Endothelial cell of umbilical vein (primary cell): ENCODE results near the gene MYH3. TPM values are rescaled to one million over a fixed set of nuclear protein-coding genes. Genes with fewer than 3 reads are reported as not detected.

ENCODE experiments used
- BruUV-seq: library from RNA; stranded (reverse); fragments of 400-500 nt; replicated peaks from 2 replicates; lab custom pipeline; 2021; lab: Mats Ljungman, UMichigan
- CTCF ChIA-PET: fragments of 300-600, 350-600 bp; sonication (Branson Sonifier 250); formaldehyde crosslinking; loops from one replicate; lab custom pipeline; 2021; ENCODE audit warnings: antibody characterized with exemption, inconsistent platforms; lab: Charles Lee
- POLR2A ChIA-PET: fragments of 300-600, 350-600 bp; sonication (Branson Sonifier 250); formaldehyde crosslinking; loops from one replicate; lab custom pipeline; 2021; ENCODE audit warnings: antibody characterized with exemption, inconsistent platforms; lab: Charles Lee
- DNase-seq: peaks from one replicate; pipeline ENCODE4 v3.0.0-alpha.2; 2011; ENCODE audit warnings: low read depth, low spot score
- FAIRE-seq: peaks from 2 replicates; lab custom pipeline; 2011; peaks lifted over from hg19 to GRCh38; lab: Jason Lieb, UNC
- H2AFZ ChIP-seq: 2 replicates; pipeline ENCODE4 v1.6.0; 2012; ENCODE audit warnings: low read depth, low read length, control low read depth, inconsistent platforms
- H3K27ac ChIP-seq: 2 replicates; pipeline ENCODE4 v1.5.1; 2011; ENCODE audit warnings: low read depth, mild to moderate bottlenecking, control low read depth, low read length, moderate library complexity; ENCODE audit not compliant: insufficient read depth
- H3K27me3 ChIP-seq, 2 experiments: 2 replicates each; pipeline versions ENCODE4 v1.6.0 to v1.6.1; 2011; ENCODE audit warnings: low read length in 2 of 2, mixed read lengths in 1 of 2; ENCODE audit not compliant: control insufficient read depth in 2 of 2, insufficient read depth in 2 of 2
- H3K36me3 ChIP-seq, 2 experiments: 2 replicates in 1 of 2; 3 replicates in 1 of 2; pipeline ENCODE4 v1.5.1; 2011; ENCODE audit warnings: low read length in 2 of 2, mild to moderate bottlenecking in 1 of 2, moderate library complexity in 1 of 2; ENCODE audit not compliant: control insufficient read depth in 2 of 2, insufficient read depth in 2 of 2; ENCODE audit errors: extremely low read depth in 1 of 2
- H3K4me1 ChIP-seq: 3 replicates; pipeline ENCODE4 v1.5.1; 2011; ENCODE audit warnings: mild to moderate bottlenecking, low read length; ENCODE audit not compliant: control insufficient read depth, insufficient read depth; ENCODE audit errors: extremely low read depth
- H3K4me2 ChIP-seq: 2 replicates; pipeline ENCODE4 v1.6.1; 2011; ENCODE audit warnings: low read length, control low read depth, mixed read lengths; ENCODE audit not compliant: insufficient read depth
- H3K4me3 ChIP-seq, 3 experiments: fragments of 200-600 bp in 1 of 3; sonication (generic), shearing (Covaris generic) in 1 of 3; replicated peaks in 1 of 3; 2 replicates each; pipeline ENCODE4 v1.5.1; 2011 to 2016; ENCODE audit warnings: control low read depth in 3 of 3, low read length in 3 of 3, mild to moderate bottlenecking in 2 of 3, inconsistent platforms in 1 of 3, low read depth in 1 of 3, moderate library complexity in 1 of 3; ENCODE audit not compliant: insufficient read depth in 1 of 3
- H3K79me2 ChIP-seq: 2 replicates; pipeline ENCODE4 v1.6.0; 2012; ENCODE audit warnings: low read length, inconsistent platforms; ENCODE audit not compliant: control insufficient read depth, insufficient read depth
- H3K9ac ChIP-seq: replicated peaks from 2 replicates; pipeline ENCODE3; 2011; ENCODE audit warnings: low read length, control low read depth; ENCODE audit not compliant: insufficient read depth; ENCODE audit errors: extremely low read depth
- H3K9me1 ChIP-seq: replicated peaks from 3 replicates; pipeline ENCODE4 v1.6.0; 2011; ENCODE audit warnings: mild to moderate bottlenecking, low read length; ENCODE audit not compliant: control insufficient read depth, insufficient read depth; ENCODE audit errors: extremely low read depth
- H3K9me3 ChIP-seq: replicated peaks from 2 replicates; pipeline ENCODE4 v1.5.1; 2012; ENCODE audit warnings: low read length, inconsistent platforms; ENCODE audit not compliant: control insufficient read depth, insufficient read depth
- H4K20me1 ChIP-seq: replicated peaks from 2 replicates; pipeline ENCODE3; 2011; ENCODE audit warnings: mild to moderate bottlenecking, low read length; ENCODE audit not compliant: control insufficient read depth, insufficient read depth; ENCODE audit errors: extremely low read depth
- CTCF ChIP-seq, 2 donors: IDR thresholded peaks; 1 replicate in 1 of 2; 2 replicates in 1 of 2; pipeline ENCODE4 v1.5.1; 2011; ENCODE audit warnings: low read length in 2 of 2, mild to moderate bottlenecking in 2 of 2, moderate library complexity in 2 of 2, control low read depth in 1 of 2, inconsistent platforms in 1 of 2, low read depth in 1 of 2; ENCODE audit not compliant: insufficient read depth in 1 of 2; ENCODE audit errors: extremely low read depth in 1 of 2
- GATA2 ChIP-seq: IDR thresholded peaks from 2 replicates; pipeline ENCODE4 v1.7.0; 2011; ENCODE audit warnings: low read depth, mild to moderate bottlenecking, moderate library complexity, mixed read lengths, low read length; ENCODE audit not compliant: insufficient read length, insufficient read depth
- JUN ChIP-seq: IDR thresholded peaks from 2 replicates; pipeline ENCODE4 v1.6.1; 2011; ENCODE audit warnings: borderline replicate concordance, low read depth; ENCODE audit not compliant: insufficient read length, insufficient read depth
- MYC ChIP-seq: IDR thresholded peaks from one replicate; pipeline ENCODE4 v1.6.1; 2011; ENCODE audit warnings: mild to moderate bottlenecking, low read depth, low read length
- POLR2A ChIP-seq: IDR thresholded peaks from 2 replicates; pipeline ENCODE4 v1.6.1; 2012; ENCODE audit warnings: low read depth, mild to moderate bottlenecking, control low read depth, low read length
- dilution Hi-C: fragments of 300-500 bp; cut with MboI; formaldehyde crosslinking; loops from one replicate; pipeline ENCODE4 v1.15.0; 2019; ENCODE audit warnings: low sequenced_read_pairs; ENCODE audit not compliant: extremely low pct_ligation_motif_present
- intact Hi-C: fragments of 100-400 bp; cut with micrococcal nuclease; formaldehyde crosslinking; loops from one replicate; pipeline ENCODE4 v1.10.0; 2022
- polyA plus RNA-seq, 4 experiments: library from polyadenylated mRNA; depleted of rRNA in 3 of 4; stranded (reverse) in 3 of 4; unstranded in 1 of 4; fragments of >200 nt; gene quantifications; 2 replicates each; pipeline versions ENCODE4 v1.2.1 to v1.2.3, GENCODE V29; 2011 to 2012; ENCODE audit warnings: missing spikeins in 1 of 4
- total RNA-seq: library from RNA; stranded (reverse); gene quantifications from 2 replicates; pipeline ENCODE4 v1.2.3, GENCODE V29; 2021

MYH3 gene
- total and polyA plus RNA-seq, 2 donors (not counting 3 experiments of a cell fraction or from before 2014, with no cell fraction given): 0.65 to 0.73 TPM

GRCh38 chr17:10610884-10611283 is 46.2 kb downstream of the MYH3 start:
- no peak for FAIRE-seq
- POLR2A ChIA-PET: no interaction called here
- intact Hi-C loops: loop anchor here (10.0 kb wide), 1 partner anchor 886 kb away; no protein-coding TSS in a partner anchor

More at GRCh38 chr17:10610884-10611283, 46.2 kb downstream of the MYH3 start:
- Histone ChIP-seq H4K20me1 (no peaks in the 10 kb centered on the region), H3K9me1 (no peaks in the 10 kb centered on the region), H3K9me3 (no peaks in the 10 kb centered on the region), H3K27me3 (no peaks in the 10 kb centered on the region), H3K79me2 (no peaks in the 10 kb centered on the region), H3K4me1 (no peaks in the 10 kb centered on the region), H3K4me2 (no peak overlapping the region), H3K27ac (no peak overlapping the region), H2AFZ (no peak overlapping the region), H3K4me3 (no peak overlapping the region), H3K9ac (no peak overlapping the region), H3K36me3 (no peaks in the 10 kb centered on the region)
- DNase-seq: no peak
- CTCF ChIA-PET: interaction anchor here (0.7 kb wide), 1 partner anchor 686 kb away, joined by 3 read pairs; no protein-coding TSS in a partner anchor
- no TSS peak for BruUV-seq
- dilution Hi-C loops: no loop called here
- TF ChIP-seq JUN: no peak
- no peak for TF ChIP-seq MYC
- TF ChIP-seq CTCF (IDR thresholded peaks at IDR 0.05; ENCODE audit: extremely low read depth in 1 of 2, insufficient read depth in 1 of 2, low read depth in 1 of 2, low read length in 2 of 2): no peak
- TF ChIP-seq POLR2A: no peak
- TF ChIP-seq GATA2: no peak
